Measurements from ENCODE around the gene WAC.
"Not testable (repeated sequence)": the region's sequence is repeated elsewhere in the genome, so short reads cannot be mapped to it uniquely, and the experiment has no call there.

WAC gene

GRCh38 chr10:28532337-28533185 lies at the start of gene WAC:
Gene WAC (plus strand): TSS chr10:28533118. CDS start chr10:28533580, 462 bp downstream.
- Histone ChIP-seq H3K4me2 (peak within 1 kb of the TSS; percentile 79 to 95 (median 88)), H3K4me1 (peaks cover 24 to 53% (median 39%) of the 10 kb centered on the region in 10 experiments), H3K9ac (peak within 1 kb of the TSS; percentile 92 to 100 (median 99)), H4K20me1 (peaks cover 29 to 44% (median 38%) of the 10 kb centered on the region in 11 experiments), H3K9me3 (replicated peaks in 1 of 11) (peaks cover 0 to 5% (median 0%) of the 10 kb centered on the region in 11 experiments; a peak in 2 of 22 replicates), H3K27ac (peak within 1 kb of the TSS; percentile 95 to 100 (median 99)), H3K4me3 (peak within 1 kb of the TSS; percentile 73 to 98 (median 95)), H3K27me3 (no peaks in the 10 kb centered on the region), H3K36me3 (peaks cover 27 to 69% (median 45%) of the 10 kb centered on the region in 11 experiments)
- no peak for TF ChIP-seq Cebpa-rat (IDR thresholded peaks at IDR 0.05)

- Histone ChIP-seq H3K27me3 (no peaks in the 10 kb centered on the region), H3K27ac (peak overlapping the region in 9 of 11 experiments; percentile 18 to 99 (median 94); a peak in 14 of 22 replicates)
Observed at GRCh38 chr10:28489206-28489605, 43.7 kb upstream of the WAC start.

GRCh38 chr10:28490256-28490865 lies 42.6 kb upstream of the WAC start:
- not testable (repeated sequence) for H4K20me1 ChIP-seq, H3K27me3 ChIP-seq
- H3K9me3 ChIP-seq (replicated peaks in 1 of 11): peaks cover 15 to 58% (median 44%) of the 10 kb centered on the region in 11 experiments
- H3K4me1 ChIP-seq: peaks cover 44 to 67% (median 63%) of the 10 kb centered on the region in 10 experiments
- peak overlapping the region in 3 of 10 experiments; percentile 1 to 4 (median 3); a peak in 1 of 20 replicates for H3K4me3 ChIP-seq
- H3K27ac ChIP-seq: peak overlapping the region; percentile 79 to 99 (median 96); a peak in 21 of 22 replicates
- H3K36me3 ChIP-seq: peaks cover 0 to 15% (median 0%) of the 10 kb centered on the region in 11 experiments; a peak in 1 of 22 replicates
- peak overlapping the region; percentile 59 to 94 (median 81) for H3K4me2 ChIP-seq
- peak overlapping the region in 9 of 11 experiments; percentile 76 to 88 (median 86); a peak in 14 of 22 replicates for H3K9ac ChIP-seq

More at GRCh38 chr10:28489206-28489605, 43.7 kb upstream of the WAC start:
- peaks cover 36 to 59% (median 52%) of the 10 kb centered on the region in 10 experiments for H3K4me1 ChIP-seq
- H4K20me1 ChIP-seq: no peaks in the 10 kb centered on the region; a peak in 1 of 22 replicates
- peak overlapping the region in 1 of 10 experiments; percentile 15; a peak in 1 of 20 replicates for H3K4me3 ChIP-seq
- peak overlapping the region in 1 of 11 experiments; percentile 25; a peak in 2 of 22 replicates for H3K9ac ChIP-seq
- peak overlapping the region in 6 of 11 experiments; percentile 9 to 90 (median 42); a peak in 9 of 22 replicates for H3K4me2 ChIP-seq
- H3K36me3 ChIP-seq: peaks cover 0 to 15% (median 0%) of the 10 kb centered on the region in 11 experiments; a peak in 1 of 22 replicates
- TF ChIP-seq Cebpa-rat (IDR thresholded peaks at IDR 0.05): no peak
- H3K9me3 ChIP-seq (replicated peaks in 1 of 11): peaks cover 21 to 57% (median 38%) of the 10 kb centered on the region in 11 experiments

GRCh38 chr10:28492116-28492920 lies 40.6 kb upstream of the WAC start:
- Histone ChIP-seq H4K20me1 (no peaks in the 10 kb centered on the region; a peak in 1 of 22 replicates), H3K9me3 (replicated peaks in 1 of 11) (peaks cover 11 to 49% (median 33%) of the 10 kb centered on the region in 11 experiments), H3K27me3 (no peaks in the 10 kb centered on the region), H3K4me1 (peaks cover 44 to 82% (median 74%) of the 10 kb centered on the region in 10 experiments), H3K27ac (peak overlapping the region; percentile 79 to 99 (median 96)), H3K4me2 (peak overlapping the region; percentile 61 to 94 (median 81)), H3K9ac (peak overlapping the region; percentile 76 to 88 (median 85)), H3K4me3 (peak overlapping the region in 8 of 10 experiments; percentile 12 to 48 (median 33); a peak in 13 of 20 replicates), H3K36me3 (peaks cover 0 to 13% (median 0%) of the 10 kb centered on the region in 11 experiments; a peak in 1 of 22 replicates)
- TF ChIP-seq Cebpa-rat (IDR thresholded peaks at IDR 0.05): peak in 7 of 11 experiments; percentile 33 to 97 (median 81); a peak in 13 of 22 replicates

- Histone ChIP-seq H3K9ac (peak overlapping the region in 5 of 11 experiments; percentile 82 to 88 (median 85); a peak in 7 of 22 replicates), H3K36me3 (peaks cover 0 to under 1% (median 0%) of the 10 kb centered on the region in 11 experiments; a peak in 1 of 22 replicates)
Observed at GRCh38 chr10:28494420-28494819, 38.5 kb upstream of the WAC start.

GRCh38 chr10:28495084-28495483 lies 37.8 kb upstream of the WAC start:
- no peak overlapping the region for H3K4me3 ChIP-seq
- TF ChIP-seq Cebpa-rat (IDR thresholded peaks at IDR 0.05): no peak
- H3K4me2 ChIP-seq: peak overlapping the region; percentile 16 to 94 (median 68); a peak in 14 of 22 replicates
- H4K20me1 ChIP-seq: no peaks in the 10 kb centered on the region; a peak in 1 of 22 replicates
- H3K9me3 ChIP-seq (replicated peaks in 1 of 11): peaks cover 0 to 26% (median 14%) of the 10 kb centered on the region in 11 experiments; a peak in 14 of 22 replicates
- no peaks in the 10 kb centered on the region; a peak in 1 of 22 replicates for H3K36me3 ChIP-seq
- peak overlapping the region in 9 of 11 experiments; percentile 23 to 99 (median 97); a peak in 14 of 22 replicates for H3K27ac ChIP-seq
- no peaks in the 10 kb centered on the region for H3K27me3 ChIP-seq
- 0 out of 22 replicates have a peak overlapping the region, but pooled peaks of 1 of the 11 experiments have one; percentile 8 for H3K9ac ChIP-seq
- peaks cover 43 to 69% (median 64%) of the 10 kb centered on the region in 10 experiments for H3K4me1 ChIP-seq

More at GRCh38 chr10:28494420-28494819, 38.5 kb upstream of the WAC start:
- TF ChIP-seq Cebpa-rat (IDR thresholded peaks at IDR 0.05): no peak
- Histone ChIP-seq H3K4me1 (peaks cover 44 to 74% (median 68%) of the 10 kb centered on the region in 10 experiments), H3K4me3 (no peak overlapping the region), H3K4me2 (peak overlapping the region; percentile 16 to 94 (median 79); a peak in 20 of 22 replicates), H4K20me1 (no peaks in the 10 kb centered on the region; a peak in 1 of 22 replicates), H3K9me3 (replicated peaks in 1 of 11) (peaks cover 0 to 30% (median 16%) of the 10 kb centered on the region in 11 experiments; a peak in 14 of 22 replicates), H3K27ac (peak overlapping the region in 10 of 11 experiments; percentile 94 to 99 (median 96); a peak in 19 of 22 replicates), H3K27me3 (no peaks in the 10 kb centered on the region)

- H3K36me3 ChIP-seq: no peaks in the 10 kb centered on the region; a peak in 1 of 22 replicates
- peak overlapping the region in 7 of 11 experiments; percentile 94 to 99 (median 97); a peak in 10 of 22 replicates for H3K27ac ChIP-seq
- H3K4me2 ChIP-seq: peak overlapping the region in 6 of 11 experiments; percentile 25 to 86 (median 45); a peak in 9 of 22 replicates
- H3K27me3 ChIP-seq: no peaks in the 10 kb centered on the region
- H3K4me3 ChIP-seq: no peak overlapping the region
- TF ChIP-seq Cebpa-rat (IDR thresholded peaks at IDR 0.05): no peak
- H3K4me1 ChIP-seq: peaks cover 34 to 67% (median 55%) of the 10 kb centered on the region in 10 experiments
- peaks cover 0 to 22% (median 11%) of the 10 kb centered on the region in 11 experiments; a peak in 14 of 22 replicates for H3K9me3 ChIP-seq (replicated peaks in 1 of 11)
- H4K20me1 ChIP-seq: no peaks in the 10 kb centered on the region; a peak in 1 of 22 replicates
- no peak overlapping the region for H3K9ac ChIP-seq
Observed at GRCh38 chr10:28496017-28496416, 36.9 kb upstream of the WAC start.
